ENCODE results near the gene LIPI.

DNA sequence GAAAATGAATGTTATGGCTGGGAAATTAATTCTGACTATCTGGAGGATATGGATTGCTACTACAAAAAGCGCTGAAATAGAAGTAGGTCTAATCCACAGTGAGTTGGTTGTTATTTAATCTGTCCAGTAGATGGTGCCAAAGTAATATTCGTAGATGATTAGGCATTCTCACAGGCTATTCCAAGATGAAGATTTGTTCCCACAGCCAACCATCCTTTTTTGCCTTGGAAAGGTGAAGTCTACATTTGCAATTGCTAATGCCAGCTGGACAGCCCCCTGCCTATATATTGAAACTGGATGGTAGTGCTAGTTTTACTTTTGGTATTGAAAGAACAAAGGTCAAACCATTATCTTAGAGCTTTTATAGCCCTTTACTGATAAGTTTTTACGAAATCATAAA, 49.0 kb upstream of the LIPI start:
- TF ChIP-seq, protein P1, sequence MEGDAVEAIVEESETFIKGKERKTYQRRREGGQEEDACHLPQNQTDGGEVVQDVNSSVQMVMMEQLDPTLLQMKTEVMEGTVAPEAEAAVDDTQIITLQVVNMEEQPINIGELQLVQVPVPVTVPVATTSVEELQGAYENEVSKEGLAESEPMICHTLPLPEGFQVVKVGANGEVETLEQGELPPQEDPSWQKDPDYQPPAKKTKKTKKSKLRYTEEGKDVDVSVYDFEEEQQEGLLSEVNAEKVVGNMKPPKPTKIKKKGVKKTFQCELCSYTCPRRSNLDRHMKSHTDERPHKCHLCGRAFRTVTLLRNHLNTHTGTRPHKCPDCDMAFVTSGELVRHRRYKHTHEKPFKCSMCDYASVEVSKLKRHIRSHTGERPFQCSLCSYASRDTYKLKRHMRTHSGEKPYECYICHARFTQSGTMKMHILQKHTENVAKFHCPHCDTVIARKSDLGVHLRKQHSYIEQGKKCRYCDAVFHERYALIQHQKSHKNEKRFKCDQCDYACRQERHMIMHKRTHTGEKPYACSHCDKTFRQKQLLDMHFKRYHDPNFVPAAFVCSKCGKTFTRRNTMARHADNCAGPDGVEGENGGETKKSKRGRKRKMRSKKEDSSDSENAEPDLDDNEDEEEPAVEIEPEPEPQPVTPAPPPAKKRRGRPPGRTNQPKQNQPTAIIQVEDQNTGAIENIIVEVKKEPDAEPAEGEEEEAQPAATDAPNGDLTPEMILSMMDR (IDR thresholded peaks at IDR 0.05; ENCODE audit: poor library complexity) = peak; percentile 64
- no peak for TF ChIP-seq EZH2 (IDR thresholded peaks at IDR 0.05; ENCODE audit: borderline replicate concordance)
